Gastroesophageal sphincter (tissue), 3 donors: ENCODE data around the gene ANKRD40CL.

ENCODE experiments used
- CTCF ChIP-seq, 4 experiments: fragments of 200-600 bp in 2 of 4; fragments of 450-650 bp in 2 of 4; sonication (generic) in 1 of 4; IDR thresholded peaks; one replicate each; pipeline ENCODE4 v1.5.1; 2017 to 2019; ENCODE audit warnings: antibody characterized with exemption in 4 of 4, mild to moderate bottlenecking in 2 of 4, moderate library complexity in 2 of 4
- EP300 ChIP-seq: sonication (generic); formaldehyde crosslinking; IDR thresholded peaks from one replicate; pipeline ENCODE4 v1.6.1; 2017; ENCODE audit warnings: antibody characterized with exemption, mild to moderate bottlenecking

GRCh38 chr17:50758524-50758923 lies 8.8 kb downstream of the ANKRD40CL start:
- TF ChIP-seq CTCF (IDR thresholded peaks at IDR 0.05): no peak
- no peak for TF ChIP-seq EP300
